Inferior parietal cortex (tissue), 1 donor: ENCODE measurements around the gene PPL.
"Not testable (repeated sequence)": the region's sequence is repeated elsewhere in the genome, so short reads cannot be mapped to it uniquely, and the experiment has no call there.

Source experiments
- DNase-seq: peaks from one replicate; pipeline ENCODE4 v3.0.0-alpha.2; 2016; ENCODE audit errors: extremely low spot score

PPL gene

DNA sequence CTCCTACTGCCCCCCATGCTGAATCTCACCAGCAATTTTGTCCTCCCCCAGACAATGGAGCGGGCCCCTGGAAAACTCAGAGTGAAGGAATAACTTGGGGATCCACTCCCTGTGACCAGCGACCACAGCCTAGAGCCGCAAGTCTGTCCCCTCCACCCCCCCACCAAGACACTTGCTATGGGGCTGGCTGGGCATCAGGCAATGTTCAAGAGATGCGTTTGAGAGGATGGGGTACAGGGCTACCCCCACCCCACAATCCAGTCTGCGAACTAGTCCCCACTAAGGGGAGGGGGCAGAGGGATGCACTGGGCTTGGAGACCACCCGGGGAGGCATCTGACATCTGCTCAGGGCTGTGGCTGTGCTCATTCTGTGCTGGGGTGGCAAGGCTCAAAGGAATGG is 2.4 kb downstream of the PPL start:
- DNase-seq, result no peak

DNA sequence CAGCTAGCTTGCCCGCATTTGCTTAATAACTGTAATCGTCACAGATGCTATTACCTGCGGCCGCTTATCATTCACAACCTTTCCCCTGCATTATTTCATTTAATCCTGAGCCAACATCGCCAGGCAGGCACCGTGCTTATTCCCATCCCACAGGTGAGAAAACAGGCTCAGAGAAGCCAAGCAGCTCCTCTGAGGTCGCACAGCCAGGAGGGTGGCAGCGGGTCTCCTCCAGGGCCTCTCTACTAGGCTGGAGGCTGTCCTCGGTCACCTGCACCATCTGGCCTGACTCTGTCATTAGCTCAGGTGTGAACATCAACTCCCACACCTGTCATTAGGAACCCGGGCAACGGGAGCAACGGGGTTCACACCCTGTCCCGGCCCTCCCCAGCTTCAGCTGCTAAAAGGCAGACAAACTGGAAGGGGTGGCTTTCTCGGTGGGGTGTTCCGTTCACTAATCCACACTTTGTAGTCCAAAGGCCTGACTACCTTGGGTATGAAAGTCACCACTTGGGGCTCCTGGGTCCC is 3.0 kb downstream of the PPL start:
- no peak for DNase-seq

DNA sequence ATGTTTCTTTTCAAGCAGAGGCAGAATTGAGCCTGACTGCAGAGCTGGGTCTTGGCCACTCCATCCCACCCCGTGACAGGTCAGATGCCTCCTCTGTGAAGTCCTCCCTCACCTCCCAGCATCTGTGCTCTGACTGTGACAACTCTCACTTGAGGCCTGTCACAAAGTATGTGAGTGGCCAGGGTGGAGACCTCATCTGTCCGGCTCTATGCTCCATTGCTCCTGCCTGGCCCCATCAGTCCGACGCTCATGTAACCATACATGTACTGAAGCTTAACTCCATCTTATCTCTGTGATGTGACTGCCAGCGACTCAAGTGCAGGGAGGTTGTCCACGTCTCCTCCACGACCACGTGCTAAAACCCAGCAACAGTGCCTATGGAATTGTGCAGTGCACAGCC is 3.5 kb downstream of the PPL start:
- no peak for DNase-seq

DNA sequence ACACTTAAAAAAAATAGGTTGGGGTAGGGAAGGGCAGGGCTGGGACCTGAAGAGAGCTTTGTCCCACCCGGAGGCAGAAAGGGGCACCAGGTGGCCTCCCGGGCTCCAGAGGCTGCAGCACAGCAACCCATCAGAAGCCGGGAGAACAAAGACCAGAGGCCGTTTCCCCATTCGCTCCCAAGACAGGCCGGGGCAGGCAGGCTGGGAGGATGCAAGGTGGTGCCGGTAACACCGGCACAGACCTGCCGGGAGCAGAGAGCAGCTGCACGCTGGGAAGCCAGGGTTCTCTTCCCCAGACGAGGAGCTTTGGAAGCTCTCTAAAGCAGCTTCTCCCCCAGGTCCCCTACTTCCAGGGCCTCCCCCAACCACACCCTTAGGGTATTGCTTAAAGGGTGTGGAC is 5.6 kb downstream of the PPL start:
- DNase-seq, result no peak

GRCh38 chr16:4929619-4930018 is 7.3 kb downstream of the PPL start:
- DNase-seq, result not testable (repeated sequence)

GRCh38 chr16:4928227-4928626 is 8.7 kb downstream of the PPL start:
- DNase-seq, result no peak

- no peak for DNase-seq
Measured at GRCh38 chr16:4927661-4928060, 9.3 kb downstream of the PPL start.

DNA sequence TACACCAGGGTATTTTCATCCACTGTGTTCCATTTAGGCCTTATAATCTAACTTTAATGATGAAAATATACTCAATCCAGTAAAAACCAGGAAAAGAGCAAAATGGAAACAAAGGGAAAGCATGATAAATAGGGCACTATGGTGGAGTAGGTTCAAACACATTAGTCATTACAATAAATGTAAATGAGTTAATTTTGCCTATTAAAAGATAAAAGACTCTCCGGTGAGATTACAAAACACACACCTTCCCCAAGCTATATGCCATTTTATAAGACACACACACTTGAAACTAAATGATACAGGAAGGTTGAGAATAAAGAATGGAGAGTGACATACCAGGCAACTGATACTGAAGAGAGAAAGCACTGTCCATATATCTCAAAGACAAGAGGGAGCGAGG is 10.0 kb downstream of the PPL start:
- DNase-seq, result no peak

GRCh38 chr16:4925791-4926190 is 11.2 kb downstream of the PPL start:
- no peak for DNase-seq

GRCh38 chr16:4925293-4925607 is 11.7 kb downstream of the PPL start:
- DNase-seq, result no peak

GRCh38 chr16:4924593-4925292 is 12.2 kb downstream of the PPL start:
- no peak for DNase-seq

DNA sequence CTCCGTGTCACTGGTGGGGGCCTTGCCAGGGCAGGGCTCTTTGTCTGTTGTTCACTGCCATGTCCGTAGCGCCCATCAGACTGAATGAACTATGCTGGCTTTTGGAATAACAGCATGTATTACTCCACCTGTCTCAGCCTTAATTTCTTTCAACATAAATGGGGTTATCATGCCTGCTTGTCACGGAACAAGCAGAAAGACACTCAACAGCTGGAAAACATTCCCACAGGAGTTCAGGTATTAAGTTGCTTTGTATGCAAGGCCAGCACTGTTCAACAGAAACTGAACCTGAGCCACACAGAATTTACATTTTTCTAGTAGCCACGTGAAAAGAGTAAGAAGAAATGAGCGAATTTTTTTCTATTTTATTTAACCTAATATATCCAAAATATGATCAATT is 13.1 kb downstream of the PPL start:
- no peak for DNase-seq

DNA sequence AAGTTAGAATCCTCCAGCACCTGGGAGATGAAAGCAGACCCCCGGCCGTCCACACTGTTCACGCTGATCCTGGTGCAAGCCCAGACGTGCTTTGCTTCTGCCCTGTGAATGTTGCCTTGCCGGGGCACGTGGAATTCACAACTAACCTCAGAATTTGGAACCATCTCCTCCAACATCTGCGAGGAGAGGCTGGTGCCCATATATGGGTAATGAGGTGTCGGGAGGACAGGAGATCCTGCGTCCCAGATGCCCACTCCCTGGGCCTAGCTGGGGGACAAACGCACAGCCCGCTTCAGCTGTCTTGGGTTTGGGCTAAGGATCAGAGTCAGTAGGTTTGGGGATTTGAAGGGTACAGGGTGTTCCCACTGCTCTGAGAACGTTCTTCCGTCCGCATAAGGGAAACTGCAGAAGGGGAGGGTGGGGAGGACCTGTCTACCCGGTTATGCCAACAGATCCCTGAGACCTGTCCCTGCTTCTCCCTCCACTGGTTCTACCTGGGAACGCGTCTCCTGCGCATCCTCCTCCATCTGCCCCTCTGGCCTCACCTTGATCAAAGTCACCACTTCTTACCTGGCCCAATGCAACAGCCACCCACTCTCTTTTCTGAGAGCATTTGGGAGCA is 14.1 kb downstream of the PPL start:
- no peak for DNase-seq

DNA sequence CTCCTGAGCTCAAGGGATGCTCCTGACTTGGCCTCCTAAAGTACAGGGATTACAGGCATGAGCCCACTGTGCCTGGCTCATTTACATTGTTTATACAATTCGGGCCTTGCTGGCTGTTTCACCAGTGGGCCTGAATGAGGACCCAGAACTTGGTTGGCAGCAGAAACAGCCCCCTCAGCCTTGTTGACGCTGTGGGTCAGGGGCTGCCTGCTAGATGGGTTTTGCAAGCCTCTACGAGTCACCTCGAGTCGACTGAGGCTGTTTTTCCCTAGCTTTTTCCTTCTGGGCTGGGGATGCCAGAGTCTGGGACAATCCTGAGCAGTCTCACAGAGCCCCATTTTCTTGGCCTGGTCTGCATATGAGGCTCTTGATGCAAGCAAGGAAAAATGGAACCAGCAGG is 16.1 kb downstream of the PPL start:
- no peak for DNase-seq

GRCh38 chr16:4918781-4919251 is 18.1 kb downstream of the PPL start:
- DNase-seq, result no peak

- no peak for DNase-seq
Measured at GRCh38 chr16:4917117-4917516, 19.8 kb downstream of the PPL start.

- no peak for DNase-seq
Measured at GRCh38 chr16:4915226-4915761, 21.7 kb downstream of the PPL start.

- no peak for DNase-seq
Measured at GRCh38 chr16:4914528-4915225, 22.3 kb downstream of the PPL start.

DNA sequence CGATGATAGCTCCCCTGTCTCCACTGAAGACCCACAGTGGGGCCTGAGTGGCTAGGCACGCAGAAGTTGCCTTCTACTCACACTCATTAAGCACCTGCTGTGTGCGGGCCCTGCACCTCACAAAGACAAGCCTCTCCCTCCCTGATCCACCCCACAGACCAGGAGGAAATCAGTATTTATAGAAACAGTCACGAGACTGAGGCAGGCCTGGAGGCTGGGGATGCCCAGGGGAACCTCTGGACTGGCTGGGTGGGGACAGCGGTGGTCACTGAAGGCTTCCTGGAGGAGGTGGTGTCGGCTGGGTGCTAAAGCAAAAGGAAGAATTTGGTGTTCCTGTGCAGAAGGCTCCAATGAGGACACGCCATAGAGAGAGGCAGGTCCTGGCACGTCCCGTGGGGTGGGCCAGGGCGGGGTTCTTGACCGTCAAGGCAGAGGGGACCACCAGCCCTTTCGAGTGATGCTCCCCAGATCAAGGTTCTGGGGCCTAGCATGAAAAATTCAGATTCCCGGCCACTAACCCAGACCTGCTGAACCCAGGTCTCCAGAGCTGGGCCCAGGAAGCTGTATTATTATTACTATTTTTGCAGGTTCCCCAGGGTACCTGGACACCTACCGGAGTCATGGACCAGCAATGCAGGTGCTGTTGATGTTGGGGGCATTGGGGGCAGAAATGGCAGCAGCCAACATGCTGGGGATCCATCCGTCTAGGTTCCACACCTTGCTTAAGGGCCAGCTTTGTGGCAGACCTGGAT is 23.0 kb downstream of the PPL start:
- DNase-seq, result no peak

DNA sequence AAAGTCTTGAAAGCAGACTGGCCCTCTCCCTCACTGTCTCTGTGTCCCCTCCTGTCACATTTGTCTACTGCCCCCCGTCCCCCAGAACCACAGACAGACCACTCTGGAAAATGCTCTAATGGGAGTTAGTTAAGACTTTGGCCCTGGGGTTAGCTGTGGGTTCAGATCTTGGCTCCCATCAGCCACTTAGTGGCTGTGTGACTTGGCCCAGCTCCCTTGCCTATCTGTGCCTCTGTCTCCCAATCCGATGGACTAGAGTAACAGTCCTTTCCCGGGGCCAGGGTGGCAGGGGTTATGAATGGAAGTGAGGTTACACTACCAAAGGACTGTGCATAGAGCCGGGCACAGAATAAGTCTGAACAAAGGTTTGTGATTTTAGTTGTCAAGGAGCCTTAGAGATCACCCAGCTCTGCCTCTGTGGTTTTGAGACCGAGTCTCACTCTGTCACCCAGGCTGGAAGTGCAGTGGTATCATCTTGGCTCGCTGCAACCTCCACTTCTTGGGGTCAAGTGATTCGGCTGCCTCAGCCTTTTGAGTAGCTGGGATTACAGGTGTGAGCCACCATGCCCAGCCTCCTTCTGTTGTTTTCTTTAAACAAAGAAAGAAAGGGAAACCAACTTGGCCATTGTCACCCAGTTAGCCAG is 23.7 kb downstream of the PPL start:
- DNase-seq, result no peak

DNA sequence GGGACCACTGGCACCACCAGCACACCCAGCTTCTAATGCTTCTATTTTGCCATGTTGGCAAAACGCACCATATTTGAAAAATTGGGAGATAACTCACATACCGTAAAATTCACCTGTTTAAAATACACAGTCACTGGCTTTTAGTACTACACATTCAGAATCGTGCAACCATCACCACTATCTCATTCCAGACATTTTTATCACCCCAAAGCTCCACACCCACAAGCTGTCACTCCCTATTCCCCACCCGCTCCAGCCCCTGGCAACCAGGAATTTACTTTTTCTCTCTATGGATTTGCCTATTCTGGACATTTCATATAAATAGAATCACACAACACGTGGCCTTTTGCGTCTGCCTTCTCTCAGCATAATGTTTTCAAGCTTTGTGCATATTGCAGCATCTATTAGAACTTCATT is 25.0 kb downstream of the PPL start:
- no peak for DNase-seq
